ENCODE results near the gene KLRC3. TPM values are rescaled to one million over a fixed set of nuclear protein-coding genes. Genes with fewer than 3 reads are reported as not detected.
"Not testable (repeated sequence)": the region's sequence is repeated elsewhere in the genome, so short reads cannot be mapped to it uniquely, and the experiment has no call there.

The KLRC3 gene
- total RNA-seq, 4 donors from 2014 or later: not detected

GRCh38 chr12:10374624-10375018 lies 45.8 kb downstream of the KLRC3 start:
- H3K9me3 ChIP-seq: no peaks in the 10 kb centered on the region
- WGBS, 2 donors: 84% methylated on average over 3 of the region's 3 CpGs
- H3K36me3 ChIP-seq: peaks cover 0 to 5% (median 0%) of the 10 kb centered on the region in 3 donors
- peaks cover 0 to 25% (median 3%) of the 10 kb centered on the region in 4 donors for H3K4me1 ChIP-seq
- H3K4me3 ChIP-seq: no peak overlapping the region
- H3K27me3 ChIP-seq: no peaks in the 10 kb centered on the region
- TF ChIP-seq POLR2A (IDR thresholded peaks at IDR 0.05): no peak
- TF ChIP-seq EP300 (IDR thresholded peaks at IDR 0.05): no peak
- TF ChIP-seq CTCF (IDR thresholded peaks at IDR 0.05): no peak
- H3K27ac ChIP-seq: peak overlapping the region in 1 of 4 donors; percentile 45
- DNase-seq (ENCODE audit: low spot score in 2 of 2): no peak

DNA sequence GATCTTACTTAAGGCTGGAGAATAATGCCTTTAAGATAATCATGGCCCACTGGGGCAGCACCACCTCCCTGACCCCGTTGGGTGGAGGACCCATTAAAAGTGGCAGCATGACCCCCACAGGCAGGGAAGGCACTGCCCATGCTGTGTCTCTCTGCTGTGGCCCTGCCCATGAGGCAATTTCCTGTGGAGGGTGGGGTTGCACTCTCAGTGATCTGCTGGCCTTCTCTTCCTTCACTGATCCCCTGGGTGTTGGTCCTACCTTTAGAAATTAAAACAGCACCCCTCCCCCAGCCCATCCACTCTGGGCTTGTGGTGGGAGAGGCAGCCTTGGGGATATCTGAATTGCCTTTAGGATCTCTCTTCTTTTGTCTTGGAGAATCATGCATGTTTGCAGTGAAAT lies 47.8 kb downstream of the KLRC3 start:
- TF ChIP-seq POLR2A (IDR thresholded peaks at IDR 0.05): no peak
- no peak for TF ChIP-seq CTCF (IDR thresholded peaks at IDR 0.05)
- no peak for TF ChIP-seq EP300 (IDR thresholded peaks at IDR 0.05)
- H3K27ac ChIP-seq: peak overlapping the region in 2 of 4 donors; percentile 34 to 51
- WGBS, 2 donors: 25 to 27% methylated on average over 1 of the region's 1 CpG

DNA sequence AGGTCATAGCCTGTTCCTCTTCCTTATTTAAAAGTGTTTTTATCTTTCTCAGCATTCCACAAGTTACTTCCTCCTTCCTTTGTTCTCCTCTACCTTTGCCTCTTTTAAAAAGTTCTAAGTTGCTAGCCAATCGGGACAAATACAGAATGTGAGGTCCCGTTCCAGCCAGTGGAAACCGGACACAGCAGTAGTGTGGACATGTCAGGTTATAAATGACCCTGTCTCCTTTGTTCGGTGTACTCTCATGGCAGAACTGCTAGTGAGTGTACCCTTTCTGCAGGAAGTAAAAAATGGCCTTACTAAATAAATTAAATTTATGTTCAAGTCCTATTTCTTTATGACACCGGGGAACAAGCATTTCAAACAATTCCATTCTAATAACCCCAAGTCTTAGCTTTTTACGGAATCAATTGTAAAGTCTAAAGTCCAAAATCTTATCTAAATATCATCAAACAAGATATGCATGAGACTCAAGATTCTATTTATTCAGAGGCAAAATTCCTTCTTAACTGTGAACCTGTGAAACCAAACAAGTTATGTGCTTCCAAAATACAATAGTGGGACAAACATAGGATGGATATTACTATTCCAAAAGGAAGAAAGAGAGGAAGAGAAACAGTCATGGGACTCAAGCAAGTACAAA lies 48.4 kb downstream of the KLRC3 start:
- H3K9me3 ChIP-seq: not testable (repeated sequence)
- peak overlapping the region in 1 of 4 donors; percentile 51 for H3K27ac ChIP-seq
- WGBS, 2 donors: 76 to 78% methylated on average over 6 of the region's 6 CpGs

More for the DNA sequence above, 47.8 kb downstream of the KLRC3 start:
- no peak overlapping the region for H3K4me3 ChIP-seq
- H3K36me3 ChIP-seq: peaks cover 0 to 5% (median 0%) of the 10 kb centered on the region in 3 donors
- peaks cover 0 to 28% (median 7%) of the 10 kb centered on the region in 4 donors for H3K4me1 ChIP-seq
- DNase-seq (ENCODE audit: low spot score in 2 of 2): no peak
- peaks cover 0 to 8% (median 0%) of the 10 kb centered on the region in 4 donors for H3K9me3 ChIP-seq
- no peaks in the 10 kb centered on the region for H3K27me3 ChIP-seq

GRCh38 chr12:10369557-10370415 lies 50.6 kb downstream of the KLRC3 start:
- Histone ChIP-seq H3K4me1 (peaks cover 0 to 46% (median 13%) of the 10 kb centered on the region in 4 donors), H3K9me3 (peaks cover 0 to 9% (median 0%) of the 10 kb centered on the region in 4 donors), H3K36me3 (no peaks in the 10 kb centered on the region), H3K27ac (peak overlapping the region in 3 of 4 donors; percentile 12 to 97 (median 91)), H3K4me3 (no peak overlapping the region), H3K27me3 (no peaks in the 10 kb centered on the region)
- WGBS, 2 donors: 90 to 94% methylated on average over 8 of the region's 8 CpGs
- TF ChIP-seq EP300 (IDR thresholded peaks at IDR 0.05) (no peak), POLR2A (IDR thresholded peaks at IDR 0.05) (no peak), CTCF (IDR thresholded peaks at IDR 0.05) (no peak)
- no peak for DNase-seq (ENCODE audit: low spot score in 2 of 2)

More for the DNA sequence above, 48.4 kb downstream of the KLRC3 start:
- peaks cover 0 to 30% (median 7%) of the 10 kb centered on the region in 4 donors for H3K4me1 ChIP-seq
- DNase-seq (ENCODE audit: low spot score in 2 of 2); H3K36me3 ChIP-seq; H3K4me3 ChIP-seq; H3K27me3 ChIP-seq: not testable (repeated sequence)

- peak overlapping the region; percentile 50 to 97 (median 81) for H3K27ac ChIP-seq
- peak overlapping the region in 2 of 4 donors; percentile 16 to 18 for H3K4me3 ChIP-seq
- whole genome bisulfite sequencing, 2 donors: 24 to 48% methylated on average over 10 of the region's 10 CpGs
- no peaks in the 10 kb centered on the region for H3K36me3 ChIP-seq
- TF ChIP-seq CTCF (IDR thresholded peaks at IDR 0.05): no peak
- no peak for TF ChIP-seq EP300 (IDR thresholded peaks at IDR 0.05)
- no peak for TF ChIP-seq POLR2A (IDR thresholded peaks at IDR 0.05)
- no peaks in the 10 kb centered on the region for H3K27me3 ChIP-seq
- peaks cover 0 to 39% (median 13%) of the 10 kb centered on the region in 4 donors for H3K4me1 ChIP-seq
- H3K9me3 ChIP-seq: peaks cover 0 to 9% (median 0%) of the 10 kb centered on the region in 4 donors
- no peak for DNase-seq (ENCODE audit: low spot score in 2 of 2)
Measured at GRCh38 chr12:10368206-10369171, 51.9 kb downstream of the KLRC3 start.

- 52 to 58% methylated on average over 4 of the region's 4 CpGs for WGBS, 2 donors
- H3K9me3 ChIP-seq; H3K27me3 ChIP-seq; H3K36me3 ChIP-seq; H3K4me3 ChIP-seq; DNase-seq (ENCODE audit: low spot score in 2 of 2): not testable (repeated sequence)
- Histone ChIP-seq H3K4me1 (peaks cover 0 to 40% (median 11%) of the 10 kb centered on the region in 4 donors), H3K27ac (peak overlapping the region in 2 of 4 donors; percentile 91 to 97)
Measured at GRCh38 chr12:10367714-10368113, 52.7 kb downstream of the KLRC3 start.
